ENCODE results near the gene SYNJ2. TPM values are rescaled to one million over a fixed set of nuclear protein-coding genes. Genes with fewer than 3 reads are reported as not detected.

Gene SYNJ2
- total and polyA plus RNA-seq, 2 experiments from 2014 or later: 2.8 to 5.6 TPM

- Histone ChIP-seq H3K79me2 (replicated peaks; ENCODE audit: insufficient read depth) (no peaks in the 10 kb centered on the region), H3K4me3 (no peak overlapping the region), H2AFZ (no peak overlapping the region), H4K20me1 (replicated peaks; ENCODE audit: insufficient read depth) (no peaks in the 10 kb centered on the region; the same call in 1 of the 2 replicates), H3K9me2 (ENCODE audit: insufficient read depth) (no peaks in the 10 kb centered on the region), H3K27me3 (ENCODE audit: insufficient read depth) (no peaks in the 10 kb centered on the region), H3K4me2 (no peak overlapping the region), H3K27ac (ENCODE audit: low read depth) (no peak overlapping the region), H3F3A (replicated peaks; ENCODE audit: low read depth) (no peaks in the 10 kb centered on the region), H3K4me1 (ENCODE audit: insufficient read depth) (no peaks in the 10 kb centered on the region), H3K36me3 (ENCODE audit: insufficient read depth) (no peaks in the 10 kb centered on the region)
- Mint-ChIP-seq H3K4me1 (no peaks in the 10 kb centered on the region; the same call in 2 of the 3 replicates), H3K27ac (no peak overlapping the region; the same call in 1 of the 2 replicates), H3K4me3 (no peak overlapping the region), H3K36me3 (ENCODE audit: low read depth) (peaks cover 45% of the 10 kb centered on the region), H3K9me3 (no peaks in the 10 kb centered on the region), H3K27me3 (ENCODE audit: insufficient read depth, low read depth, poor library complexity) (peaks cover 2% of the 10 kb centered on the region)
- ATAC-seq: no peak
- DNase-seq (ENCODE audit: low spot score): no peak
- no peak for TF ChIP-seq ETS1 (IDR thresholded peaks at IDR 0.05)
Observed at GRCh38 chr6:158086504-158087223, 105.0 kb downstream of the SYNJ2 start.

GRCh38 chr6:158087224-158087867, 105.7 kb downstream of the SYNJ2 start:
- no peaks in the 10 kb centered on the region for H3K36me3 ChIP-seq (ENCODE audit: insufficient read depth)
- H3K27ac ChIP-seq (ENCODE audit: low read depth): no peak overlapping the region
- ATAC-seq: no peak
- H2AFZ ChIP-seq: no peak overlapping the region
- no peak overlapping the region for H3K4me2 ChIP-seq
- no peaks in the 10 kb centered on the region for H3K4me1 ChIP-seq (ENCODE audit: insufficient read depth)
- H3K27me3 Mint-ChIP-seq (ENCODE audit: insufficient read depth, low read depth, poor library complexity): peaks cover 2% of the 10 kb centered on the region
- H3F3A ChIP-seq (replicated peaks; ENCODE audit: low read depth): no peaks in the 10 kb centered on the region
- H4K20me1 ChIP-seq (replicated peaks; ENCODE audit: insufficient read depth): no peaks in the 10 kb centered on the region; the same call in 1 of the 2 replicates
- H3K36me3 Mint-ChIP-seq (ENCODE audit: low read depth): peaks cover 47% of the 10 kb centered on the region
- H3K9me2 ChIP-seq (ENCODE audit: insufficient read depth): no peaks in the 10 kb centered on the region
- TF ChIP-seq JUNB (IDR thresholded peaks at IDR 0.05; ENCODE audit: unreplicated experiment): no peak
- H3K27ac Mint-ChIP-seq: no peak overlapping the region; the same call in 1 of the 2 replicates
- H3K27me3 ChIP-seq (ENCODE audit: insufficient read depth): no peaks in the 10 kb centered on the region
- no peak for DNase-seq (ENCODE audit: low spot score)
- H3K4me3 Mint-ChIP-seq: no peak overlapping the region
- H3K4me1 Mint-ChIP-seq: no peaks in the 10 kb centered on the region; the same call in 2 of the 3 replicates
- H3K79me2 ChIP-seq (replicated peaks; ENCODE audit: insufficient read depth): no peaks in the 10 kb centered on the region
- no peaks in the 10 kb centered on the region for H3K9me3 Mint-ChIP-seq
- H3K4me3 ChIP-seq: no peak overlapping the region

GRCh38 chr6:158092806-158093205, 111.1 kb downstream of the SYNJ2 start:
- Histone ChIP-seq H3F3A (replicated peaks; ENCODE audit: low read depth) (no peaks in the 10 kb centered on the region), H2AFZ (no peak overlapping the region), H3K9me2 (ENCODE audit: insufficient read depth) (no peaks in the 10 kb centered on the region), H3K4me2 (no peak overlapping the region), H3K4me3 (no peak overlapping the region), H3K27me3 (ENCODE audit: insufficient read depth) (no peaks in the 10 kb centered on the region), H3K36me3 (ENCODE audit: insufficient read depth) (no peaks in the 10 kb centered on the region), H3K79me2 (replicated peaks; ENCODE audit: insufficient read depth) (no peaks in the 10 kb centered on the region), H4K20me1 (replicated peaks; ENCODE audit: insufficient read depth) (no peaks in the 10 kb centered on the region; the same call in 1 of the 2 replicates), H3K4me1 (ENCODE audit: insufficient read depth) (no peaks in the 10 kb centered on the region), H3K27ac (ENCODE audit: low read depth) (no peak overlapping the region)
- H3K36me3 Mint-ChIP-seq (ENCODE audit: low read depth): peaks cover 24% of the 10 kb centered on the region
- H3K4me1 Mint-ChIP-seq: no peaks in the 10 kb centered on the region
- ATAC-seq (no peak), DNase-seq (ENCODE audit: low spot score) (no peak)
- no peaks in the 10 kb centered on the region for H3K9me3 Mint-ChIP-seq
- no peak overlapping the region for H3K4me3 Mint-ChIP-seq
- peaks cover 3% of the 10 kb centered on the region for H3K27me3 Mint-ChIP-seq (ENCODE audit: insufficient read depth, low read depth, poor library complexity)
- H3K27ac Mint-ChIP-seq: no peak overlapping the region
- TF ChIP-seq JUNB (IDR thresholded peaks at IDR 0.05; ENCODE audit: unreplicated experiment) (no peak), EZH2phosphoT487 (IDR thresholded peaks at IDR 0.05; ENCODE audit: unreplicated experiment) (no peak), REST (IDR thresholded peaks at IDR 0.05; ENCODE audit: unreplicated experiment) (no peak), CTCF (conservative IDR thresholded peaks at IDR 0.05; ENCODE audit: low read depth in 2 of 2) (no peak), STAT1 (IDR thresholded peaks at IDR 0.05; ENCODE audit: unreplicated experiment) (no peak), NANOG (IDR thresholded peaks at IDR 0.05; ENCODE audit: borderline replicate concordance) (no peak), ZNF114 (CRISPR knock-in tag; IDR thresholded peaks at IDR 0.05) (no peak), POLR2AphosphoS5 (IDR thresholded peaks at IDR 0.05; ENCODE audit: low read depth) (no peak)

All from GM23338 (cell line).